OCI-LY7 (cell line): Measurements from ENCODE around the gene CDH22.

Source experiments
- EZH2phosphoT487 ChIP-seq: fragments of 200-600 bp; sonication (generic); IDR thresholded peaks from 2 replicates; pipeline ENCODE4 v1.6.1; 2018; ENCODE audit warnings: low read depth, borderline replicate concordance, mild to moderate bottlenecking, mixed run types, antibody characterized with exemption, low read length, moderate library complexity, mixed read lengths
- TF ChIP-seq, protein P1 (sequence below): fragments of 200-600 bp; sonication (generic); conservative IDR thresholded peaks from 2 replicates; pipeline ENCODE4 v1.5.1; 2014; ENCODE audit warnings: mild to moderate bottlenecking, antibody characterized with exemption, low read length, moderate library complexity, mixed read lengths

DNA sequence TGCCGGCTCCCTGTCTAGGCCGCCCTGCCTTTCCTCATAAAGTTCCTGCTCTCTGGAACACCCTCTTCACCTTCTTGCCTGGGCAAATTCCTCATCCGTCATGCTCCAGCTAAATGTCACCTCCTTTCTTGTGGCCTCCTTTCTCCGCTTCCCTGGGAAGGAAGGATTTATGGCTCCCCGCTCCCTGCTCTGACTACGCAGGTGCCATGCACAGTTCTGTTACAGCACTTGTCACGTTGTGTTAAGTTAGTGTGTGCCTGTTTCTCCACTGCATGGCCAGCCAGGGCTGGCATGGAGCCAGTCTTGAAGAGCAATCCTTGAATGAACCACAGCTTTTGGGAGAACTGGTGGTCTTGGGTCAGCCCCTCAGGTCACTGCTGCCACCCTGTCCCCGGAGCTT, 128.4 kb downstream of the CDH22 start:
- TF ChIP-seq, protein P1, sequence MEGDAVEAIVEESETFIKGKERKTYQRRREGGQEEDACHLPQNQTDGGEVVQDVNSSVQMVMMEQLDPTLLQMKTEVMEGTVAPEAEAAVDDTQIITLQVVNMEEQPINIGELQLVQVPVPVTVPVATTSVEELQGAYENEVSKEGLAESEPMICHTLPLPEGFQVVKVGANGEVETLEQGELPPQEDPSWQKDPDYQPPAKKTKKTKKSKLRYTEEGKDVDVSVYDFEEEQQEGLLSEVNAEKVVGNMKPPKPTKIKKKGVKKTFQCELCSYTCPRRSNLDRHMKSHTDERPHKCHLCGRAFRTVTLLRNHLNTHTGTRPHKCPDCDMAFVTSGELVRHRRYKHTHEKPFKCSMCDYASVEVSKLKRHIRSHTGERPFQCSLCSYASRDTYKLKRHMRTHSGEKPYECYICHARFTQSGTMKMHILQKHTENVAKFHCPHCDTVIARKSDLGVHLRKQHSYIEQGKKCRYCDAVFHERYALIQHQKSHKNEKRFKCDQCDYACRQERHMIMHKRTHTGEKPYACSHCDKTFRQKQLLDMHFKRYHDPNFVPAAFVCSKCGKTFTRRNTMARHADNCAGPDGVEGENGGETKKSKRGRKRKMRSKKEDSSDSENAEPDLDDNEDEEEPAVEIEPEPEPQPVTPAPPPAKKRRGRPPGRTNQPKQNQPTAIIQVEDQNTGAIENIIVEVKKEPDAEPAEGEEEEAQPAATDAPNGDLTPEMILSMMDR = no peak
- TF ChIP-seq EZH2phosphoT487 = no peak
